CD4-positive, CD25-positive, alpha-beta regulatory T cell (primary cell): ENCODE data around the gene COL17A1. TPM values are rescaled to one million over a fixed set of nuclear protein-coding genes. Genes with fewer than 3 reads are reported as not detected.
A peak's percentile ranks its signal among the peaks of the same experiment; 100 is the strongest.

Source experiments
- ATAC-seq, 2 donors: fragments of 150-1000 bp; cut with Tn5 transposase; one replicate each; pipeline ENCODE4 v1.10.0; 2021; ENCODE audit warnings: low read depth in 2 of 2, moderate number of reproducible peaks in 2 of 2, moderate library complexity in 1 of 2
- DNase-seq, 3 donors: peaks; one replicate each; pipeline versions ENCODE4 v3.0.0 to v3.0.0-alpha.2; 2012 to 2022; ENCODE audit warnings: mixed read lengths in 1 of 3
- H3K27ac ChIP-seq: one replicate; pipeline ENCODE4 v1.7.0; 2013; ENCODE audit warnings: mild to moderate bottlenecking, low read length; ENCODE audit not compliant: insufficient read depth, poor library complexity, severe bottlenecking
- H3K27me3 ChIP-seq: one replicate; pipeline ENCODE4 v1.7.0; 2013; ENCODE audit warnings: low read length; ENCODE audit not compliant: control insufficient read depth, insufficient read depth
- H3K36me3 ChIP-seq: one replicate; pipeline ENCODE4 v1.7.0; 2013; ENCODE audit warnings: mild to moderate bottlenecking, low read length, moderate library complexity; ENCODE audit not compliant: control insufficient read depth, insufficient read depth
- H3K4me1 ChIP-seq: 2 replicates; pipeline ENCODE4 v1.7.0; 2013; ENCODE audit warnings: mild to moderate bottlenecking, low read length; ENCODE audit not compliant: insufficient read depth, control insufficient read depth, poor library complexity, severe bottlenecking
- H3K4me3 ChIP-seq: one replicate; pipeline ENCODE4 v1.7.0; 2013; ENCODE audit warnings: low read depth, mild to moderate bottlenecking, low read length, moderate library complexity
- H3K9me3 ChIP-seq, 2 experiments: 1 replicate in 1 of 2; 2 replicates in 1 of 2; pipeline ENCODE4 v1.7.0; 2013; ENCODE audit warnings: low read length in 2 of 2, mild to moderate bottlenecking in 1 of 2, moderate library complexity in 1 of 2; ENCODE audit not compliant: control insufficient read depth in 2 of 2
- H3K27ac Mint-ChIP-seq, 3 donors: one replicate each; pipeline ENCODE4 v1.8.0; 2020 to 2022; ENCODE audit warnings: mild to moderate bottlenecking in 3 of 3, mixed read lengths in 3 of 3, moderate library complexity in 2 of 3
- H3K27me3 Mint-ChIP-seq: one replicate; pipeline ENCODE4 v1.8.0; 2022; ENCODE audit warnings: mild to moderate bottlenecking, mixed read lengths
- H3K36me3 Mint-ChIP-seq: one replicate; pipeline ENCODE4 v1.8.0; 2020; ENCODE audit warnings: mixed read lengths
- H3K4me1 Mint-ChIP-seq, 4 donors: one replicate each; pipeline ENCODE4 v1.8.0; 2020 to 2022; ENCODE audit warnings: mixed read lengths in 4 of 4, mild to moderate bottlenecking in 1 of 4
- H3K4me3 Mint-ChIP-seq, 4 donors: one replicate each; pipeline ENCODE4 v1.8.0; 2020 to 2022; ENCODE audit warnings: mild to moderate bottlenecking in 4 of 4, mixed read lengths in 4 of 4, moderate library complexity in 3 of 4
- H3K9me3 Mint-ChIP-seq, 7 donors: one replicate each; pipeline ENCODE4 v1.8.0; 2020 to 2022; ENCODE audit warnings: mixed read lengths in 7 of 7, mild to moderate bottlenecking in 3 of 7, moderate library complexity in 2 of 7
- polyA plus RNA-seq, 4 donors: library from polyadenylated mRNA; unstranded; fragments of 300-500 nt; fragmentation: Illumina TruSeq; gene quantifications; one replicate each; pipeline ENCODE4 v1.2.3, GENCODE V29; 2021
- total RNA-seq: library from RNA; stranded (reverse); gene quantifications from one replicate; pipeline ENCODE4 v1.2.3, GENCODE V29; 2022

COL17A1 gene
- total and polyA plus RNA-seq, 5 donors from 2014 or later: 0.24 TPM; not detected in 4

- no peak for ATAC-seq
- H3K27ac Mint-ChIP-seq: no peak overlapping the region
Measured at GRCh38 chr10:104046651-104047050, 39.0 kb downstream of the COL17A1 start.

GRCh38 chr10:104045151-104046089 is 40.3 kb downstream of the COL17A1 start:
- Histone ChIP-seq H3K36me3 (no peaks in the 10 kb centered on the region), H3K9me3 (no peaks in the 10 kb centered on the region), H3K27me3 (no peaks in the 10 kb centered on the region), H3K27ac (no peak overlapping the region), H3K4me1 (no peaks in the 10 kb centered on the region), H3K4me3 (no peak overlapping the region)
- ATAC-seq (no peak), DNase-seq (no peak)
- peaks cover 0 to 2% (median 0%) of the 10 kb centered on the region in 4 donors for H3K4me1 Mint-ChIP-seq
- peaks cover 6% of the 10 kb centered on the region for H3K27me3 Mint-ChIP-seq
- H3K36me3 Mint-ChIP-seq: no peaks in the 10 kb centered on the region
- no peaks in the 10 kb centered on the region for H3K9me3 Mint-ChIP-seq
- H3K27ac Mint-ChIP-seq: no peak overlapping the region
- H3K4me3 Mint-ChIP-seq: no peak overlapping the region

More at GRCh38 chr10:104046651-104047050, 39.0 kb downstream of the COL17A1 start:
- Histone ChIP-seq H3K4me3 (no peak overlapping the region), H3K9me3 (no peaks in the 10 kb centered on the region), H3K4me1 (no peaks in the 10 kb centered on the region), H3K36me3 (no peaks in the 10 kb centered on the region), H3K27me3 (no peaks in the 10 kb centered on the region), H3K27ac (no peak overlapping the region)
- H3K4me3 Mint-ChIP-seq: no peak overlapping the region
- no peaks in the 10 kb centered on the region for H3K36me3 Mint-ChIP-seq
- DNase-seq: no peak
- peaks cover 0 to 2% (median 0%) of the 10 kb centered on the region in 4 donors for H3K4me1 Mint-ChIP-seq
- peaks cover 6% of the 10 kb centered on the region for H3K27me3 Mint-ChIP-seq
- H3K9me3 Mint-ChIP-seq: no peaks in the 10 kb centered on the region

- H3K27me3 Mint-ChIP-seq: peaks cover 6% of the 10 kb centered on the region
- H3K9me3 Mint-ChIP-seq: no peaks in the 10 kb centered on the region
- Histone ChIP-seq H3K36me3 (no peaks in the 10 kb centered on the region), H3K9me3 (no peaks in the 10 kb centered on the region), H3K27ac (no peak overlapping the region), H3K4me1 (no peaks in the 10 kb centered on the region), H3K4me3 (no peak overlapping the region), H3K27me3 (no peaks in the 10 kb centered on the region)
- H3K36me3 Mint-ChIP-seq: no peaks in the 10 kb centered on the region
- H3K4me3 Mint-ChIP-seq: no peak overlapping the region
- ATAC-seq: no peak
- no peak for DNase-seq
- H3K27ac Mint-ChIP-seq: no peak overlapping the region
- peaks cover 0 to 2% (median 0%) of the 10 kb centered on the region in 4 donors for H3K4me1 Mint-ChIP-seq
Measured at GRCh38 chr10:104043854-104044253, 41.8 kb downstream of the COL17A1 start.

- Mint-ChIP-seq H3K4me1 (peaks cover 0 to 2% (median 0%) of the 10 kb centered on the region in 4 donors), H3K4me3 (no peak overlapping the region), H3K27ac (no peak overlapping the region), H3K9me3 (no peaks in the 10 kb centered on the region), H3K27me3 (peaks cover 3% of the 10 kb centered on the region), H3K36me3 (no peaks in the 10 kb centered on the region)
- H3K9me3 ChIP-seq: no peaks in the 10 kb centered on the region
- H3K27ac ChIP-seq: no peak overlapping the region
- no peaks in the 10 kb centered on the region for H3K4me1 ChIP-seq
- DNase-seq (no peak), ATAC-seq (no peak)
- no peaks in the 10 kb centered on the region for H3K27me3 ChIP-seq
- no peaks in the 10 kb centered on the region for H3K36me3 ChIP-seq
- no peak overlapping the region for H3K4me3 ChIP-seq
Measured at GRCh38 chr10:104043185-104043830, 42.4 kb downstream of the COL17A1 start.

GRCh38 chr10:104041891-104042535 is 43.7 kb downstream of the COL17A1 start:
- H3K4me1 Mint-ChIP-seq: peaks cover 0 to 2% (median 0%) of the 10 kb centered on the region in 4 donors
- DNase-seq (no peak), ATAC-seq (no peak)
- peak overlapping the region in 1 of 3 donors; percentile 63 for H3K27ac Mint-ChIP-seq
- H3K27ac ChIP-seq: no peak overlapping the region
- no peaks in the 10 kb centered on the region for H3K36me3 ChIP-seq
- no peaks in the 10 kb centered on the region for H3K36me3 Mint-ChIP-seq
- no peak overlapping the region for H3K4me3 Mint-ChIP-seq
- H3K4me3 ChIP-seq: no peak overlapping the region
- H3K4me1 ChIP-seq: no peaks in the 10 kb centered on the region
- no peaks in the 10 kb centered on the region for H3K9me3 ChIP-seq
- H3K27me3 ChIP-seq: no peaks in the 10 kb centered on the region
- H3K27me3 Mint-ChIP-seq: no peaks in the 10 kb centered on the region
- H3K9me3 Mint-ChIP-seq: no peaks in the 10 kb centered on the region

DNA sequence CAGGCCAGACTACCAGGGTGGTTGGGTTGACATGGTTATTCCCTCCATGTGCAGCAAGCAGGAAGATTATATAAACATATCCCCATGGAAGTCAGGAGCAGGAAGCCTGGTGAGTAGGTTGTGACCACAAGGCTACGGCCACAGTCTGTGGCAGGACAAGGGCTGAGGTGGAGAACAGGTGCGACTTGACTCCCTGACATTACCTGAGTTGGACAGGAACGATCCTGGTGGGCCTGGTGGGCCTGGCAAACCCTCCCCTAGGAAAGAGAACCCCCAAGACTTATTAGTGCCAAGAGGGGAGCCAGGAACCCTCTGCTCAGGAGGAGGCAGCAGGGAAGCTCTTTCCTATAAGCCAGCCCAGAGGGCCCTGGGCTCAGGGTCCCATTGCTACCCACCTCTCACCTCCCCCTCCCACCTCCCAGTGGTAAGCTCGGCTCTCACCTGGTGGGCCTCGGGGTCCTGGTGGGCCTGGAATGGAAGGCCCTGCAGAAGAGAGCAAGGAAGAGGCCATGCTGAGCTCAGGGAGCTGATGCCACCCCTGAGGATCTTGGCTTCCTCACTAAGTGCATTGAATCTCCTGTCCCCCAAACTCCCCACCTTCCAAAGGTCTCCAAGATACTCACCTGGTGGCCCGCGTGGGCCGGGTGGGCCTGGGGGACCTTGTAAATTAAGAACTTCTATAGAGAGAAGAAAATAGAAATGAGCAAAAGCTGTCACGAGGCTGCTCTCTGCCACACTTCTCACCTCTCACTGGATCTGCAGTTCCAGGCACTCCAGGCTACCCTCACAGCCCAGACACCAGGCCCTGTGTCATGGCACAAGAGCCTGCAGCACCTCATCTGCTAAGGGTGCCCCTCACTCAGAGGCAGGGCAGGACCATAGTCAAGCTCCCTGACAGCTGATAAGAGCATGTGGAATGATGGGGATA is 44.6 kb downstream of the COL17A1 start:
- H3K27me3 Mint-ChIP-seq: no peaks in the 10 kb centered on the region
- DNase-seq (no peak), ATAC-seq (no peak)
- H3K4me1 Mint-ChIP-seq: peaks cover 0 to 2% (median 0%) of the 10 kb centered on the region in 4 donors
- H3K4me3 Mint-ChIP-seq: no peak overlapping the region
- Histone ChIP-seq H3K4me1 (no peaks in the 10 kb centered on the region), H3K36me3 (no peaks in the 10 kb centered on the region), H3K9me3 (no peaks in the 10 kb centered on the region), H3K27me3 (no peaks in the 10 kb centered on the region), H3K27ac (no peak overlapping the region), H3K4me3 (no peak overlapping the region)
- no peak overlapping the region for H3K27ac Mint-ChIP-seq
- H3K36me3 Mint-ChIP-seq: no peaks in the 10 kb centered on the region
- no peaks in the 10 kb centered on the region for H3K9me3 Mint-ChIP-seq

DNA sequence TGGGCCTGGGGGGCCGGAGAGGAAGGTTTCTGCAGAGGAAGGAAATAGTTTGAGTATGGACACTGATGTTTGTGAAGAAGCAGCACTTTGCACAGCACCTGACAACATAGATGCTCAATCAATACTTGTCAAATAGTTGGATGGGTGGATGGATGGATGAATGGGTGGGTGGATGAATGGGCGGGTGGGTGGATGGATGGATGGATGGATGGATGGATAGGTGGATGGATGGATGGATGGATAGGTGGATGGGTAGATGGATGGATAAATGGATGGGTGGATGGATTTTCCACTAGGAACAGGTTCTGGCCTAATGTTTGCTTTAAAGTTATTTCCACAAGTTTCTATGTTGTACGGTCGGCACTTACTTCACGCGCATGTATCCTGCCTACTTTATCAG is 45.3 kb downstream of the COL17A1 start:
- Histone ChIP-seq H3K4me3 (no peak overlapping the region), H3K9me3 (no peaks in the 10 kb centered on the region), H3K27me3 (no peaks in the 10 kb centered on the region), H3K4me1 (no peaks in the 10 kb centered on the region), H3K27ac (no peak overlapping the region), H3K36me3 (no peaks in the 10 kb centered on the region)
- Mint-ChIP-seq H3K4me3 (no peak overlapping the region), H3K9me3 (no peaks in the 10 kb centered on the region), H3K27ac (no peak overlapping the region), H3K27me3 (no peaks in the 10 kb centered on the region), H3K4me1 (peaks cover 0 to 2% (median under 1%) of the 10 kb centered on the region in 4 donors), H3K36me3 (no peaks in the 10 kb centered on the region)
- DNase-seq (no peak), ATAC-seq (no peak)
